ENCODE data around the gene SPECC1L.

SPECC1L gene

GRCh38 chr22:24446260-24446611 lies 175.6 kb downstream of the SPECC1L start:
- no peak for DNase-seq

- no peak for DNase-seq
Observed at GRCh38 chr22:24450610-24451009, 180.0 kb downstream of the SPECC1L start.

GRCh38 chr22:24451162-24451561 lies 180.5 kb downstream of the SPECC1L start:
- DNase-seq = no peak

- DNase-seq = no peak
Observed at GRCh38 chr22:24453853-24454252, 183.2 kb downstream of the SPECC1L start.

- no peak for DNase-seq
Observed at GRCh38 chr22:24455039-24455438, 184.4 kb downstream of the SPECC1L start.

GRCh38 chr22:24455751-24456426 lies 185.3 kb downstream of the SPECC1L start:
- no peak for DNase-seq

- no peak for DNase-seq
Observed at GRCh38 chr22:24457894-24458420, 187.3 kb downstream of the SPECC1L start.

GRCh38 chr22:24459911-24460310 lies 189.3 kb downstream of the SPECC1L start:
- no peak for DNase-seq

GRCh38 chr22:24460418-24461089 lies 189.9 kb downstream of the SPECC1L start:
- no peak for DNase-seq

- DNase-seq = no peak
Observed at GRCh38 chr22:24463071-24463760, 192.6 kb downstream of the SPECC1L start.

GRCh38 chr22:24465566-24465965 lies 194.9 kb downstream of the SPECC1L start:
- DNase-seq = no peak

- no peak for DNase-seq
Observed at GRCh38 chr22:24465975-24466374, 195.3 kb downstream of the SPECC1L start.

GRCh38 chr22:24466716-24467328 lies 196.2 kb downstream of the SPECC1L start:
- DNase-seq = no peak

GRCh38 chr22:24467340-24467739 lies 196.7 kb downstream of the SPECC1L start:
- no peak for DNase-seq
